GM12874 (cell line): ENCODE data around the gene TMEM184A.

ENCODE experiments used
- CTCF ChIP-seq: IDR thresholded peaks from 2 replicates; pipeline ENCODE4 v1.5.1; 2011; ENCODE audit warnings: low read depth, mild to moderate bottlenecking, control low read depth, low read length, moderate library complexity; ENCODE audit not compliant: insufficient read depth

The TMEM184A gene

GRCh38 chr7:1535100-1535458 lies 20.9 kb downstream of the TMEM184A start:
- TF ChIP-seq CTCF: no peak

- no peak for TF ChIP-seq CTCF
Observed at GRCh38 chr7:1534330-1535099, 21.5 kb downstream of the TMEM184A start.

DNA sequence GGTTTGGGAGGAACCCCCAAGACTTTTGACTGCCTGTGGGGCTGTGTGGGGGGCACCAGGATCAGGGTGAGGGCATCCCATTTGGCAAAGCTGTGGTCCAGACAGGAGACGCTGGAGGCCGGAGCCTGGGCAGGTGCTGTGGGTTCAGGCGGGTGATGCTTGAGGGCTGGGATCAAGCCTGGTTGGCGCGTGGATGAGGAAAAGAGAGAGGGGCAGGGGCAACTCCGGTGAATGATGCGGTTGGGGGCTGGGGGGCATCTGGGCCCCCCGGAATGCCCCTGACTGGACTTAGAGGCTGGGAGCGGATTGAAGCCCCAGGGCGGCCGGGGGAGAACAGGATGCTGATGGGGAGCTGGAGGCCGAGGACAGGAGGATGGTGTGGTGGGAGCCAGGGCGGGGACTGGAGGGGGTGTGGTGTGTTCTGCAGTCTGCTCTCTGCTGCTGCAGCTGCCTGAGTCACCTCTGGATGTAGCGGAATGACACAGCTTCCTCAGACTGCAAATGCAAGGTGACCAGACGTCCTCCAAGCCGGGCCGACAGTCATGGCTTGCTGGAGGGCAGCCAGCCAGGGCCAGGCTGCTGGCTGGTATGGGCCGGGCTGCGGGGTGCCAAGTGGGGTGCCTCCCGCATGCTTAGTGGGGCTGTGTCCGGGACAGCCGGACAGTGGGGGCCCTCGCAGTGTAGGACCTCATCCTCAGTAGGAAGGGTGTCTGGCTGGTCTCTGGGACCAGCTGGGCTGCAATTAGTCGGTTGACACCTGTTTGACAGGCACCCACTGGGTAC lies 22.3 kb downstream of the TMEM184A start:
- TF ChIP-seq CTCF: no peak

DNA sequence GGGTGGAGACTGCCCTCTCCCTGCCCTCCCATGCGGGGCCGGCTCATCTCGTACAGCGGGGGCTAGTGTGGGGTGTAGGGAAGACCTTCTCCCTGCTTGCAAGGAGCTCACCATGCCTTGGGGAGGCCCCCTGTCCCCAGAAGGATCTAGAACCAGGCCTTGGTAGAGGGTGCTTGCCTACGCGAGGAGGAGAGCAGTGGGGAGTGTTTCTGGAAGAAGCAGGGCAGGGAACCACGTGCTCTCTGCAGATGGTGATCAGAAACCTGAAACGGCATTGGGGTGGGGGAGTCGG lies 22.8 kb downstream of the TMEM184A start:
- TF ChIP-seq CTCF: no peak

- TF ChIP-seq CTCF: no peak
Observed at GRCh38 chr7:1532456-1533254, 23.4 kb downstream of the TMEM184A start.

DNA sequence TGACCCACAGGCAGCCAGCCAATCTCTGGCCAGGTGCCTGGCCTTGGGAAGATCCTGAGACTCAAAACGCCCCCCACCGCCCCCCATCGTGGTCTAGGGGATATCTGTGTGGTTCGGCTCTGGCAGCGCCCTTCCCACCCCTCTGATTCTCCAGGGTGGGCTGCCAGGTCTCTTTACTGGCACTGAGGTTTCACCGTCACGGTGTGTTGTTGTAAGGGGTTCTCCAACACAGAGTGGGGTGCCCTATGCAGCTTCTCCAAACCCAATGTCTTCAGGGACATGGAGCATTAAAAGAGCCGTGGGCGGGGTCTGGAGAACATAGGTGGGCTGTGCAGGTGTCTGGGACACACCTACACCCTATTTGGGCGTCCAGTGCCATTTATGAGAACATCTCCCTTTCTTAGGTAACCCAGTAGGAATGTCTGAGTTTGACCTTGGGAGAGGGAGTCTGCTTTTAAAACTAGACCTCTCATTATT lies 24.0 kb downstream of the TMEM184A start:
- TF ChIP-seq CTCF: no peak
